HG03571 (cell line): ENCODE measurements around the gene NEAT1.
"Not testable (repeated sequence)": the region's sequence is repeated elsewhere in the genome, so short reads cannot be mapped to it uniquely, and the experiment has no call there.

Experiments
- ATAC-seq: cut with Tn5 transposase; IDR thresholded peaks from one replicate; pipeline ENCODE4 v1.9.1; 2021; ENCODE audit not compliant: unreplicated experiment

Gene NEAT1

GRCh38 chr11:65404638-65405339 is 17.8 kb upstream of the NEAT1 start:
- ATAC-seq: no peak

- no peak for ATAC-seq
Measured at GRCh38 chr11:65410936-65411680, 11.5 kb upstream of the NEAT1 start.

GRCh38 chr11:65411681-65412070 is 10.9 kb upstream of the NEAT1 start:
- no peak for ATAC-seq

GRCh38 chr11:65412271-65413076 is 10.1 kb upstream of the NEAT1 start:
- no peak for ATAC-seq

- not testable (repeated sequence) for ATAC-seq
Measured at GRCh38 chr11:65413077-65413664, 9.4 kb upstream of the NEAT1 start.

- no peak for ATAC-seq
Measured at GRCh38 chr11:65414776-65415498, 7.7 kb upstream of the NEAT1 start.

- no peak for ATAC-seq
Measured at GRCh38 chr11:65415499-65416340, 6.9 kb upstream of the NEAT1 start.

GRCh38 chr11:65416341-65416824 is 6.2 kb upstream of the NEAT1 start:
- peak; percentile 36 for ATAC-seq

GRCh38 chr11:65416841-65417701 is 5.5 kb upstream of the NEAT1 start:
- ATAC-seq: no peak

GRCh38 chr11:65417702-65418430 is 4.7 kb upstream of the NEAT1 start:
- ATAC-seq: no peak

- no peak for ATAC-seq
Measured at GRCh38 chr11:65418431-65418680, 4.2 kb upstream of the NEAT1 start.

- ATAC-seq: peak; percentile 40
Measured at GRCh38 chr11:65418681-65419459, 3.7 kb upstream of the NEAT1 start.

GRCh38 chr11:65419460-65419771 is 3.2 kb upstream of the NEAT1 start:
- no peak for ATAC-seq

GRCh38 chr11:65419772-65420481 is 2.7 kb upstream of the NEAT1 start:
- ATAC-seq: no peak

GRCh38 chr11:65420506-65420905 is 2.1 kb upstream of the NEAT1 start:
- ATAC-seq: no peak

- no peak for ATAC-seq
Measured at GRCh38 chr11:65420979-65421793, 1.4 kb upstream of the NEAT1 start.
